Tibial nerve (tissue), 4 donors: Measurements from ENCODE around the gene MIPEP. TPM values are rescaled to one million over a fixed set of nuclear protein-coding genes. Genes with fewer than 3 reads are reported as not detected.

Experiments
- DNase-seq, 2 donors: peaks; one replicate each; pipeline ENCODE4 v3.0.0-alpha.2; 2019; ENCODE audit warnings: low spot score in 2 of 2
- H3K27ac ChIP-seq, 4 donors: fragments of 200-600 bp; sonication (generic) in 3 of 4; one replicate each; pipeline ENCODE4 v1.5.1; 2017 to 2019; ENCODE audit warnings: mild to moderate bottlenecking in 1 of 4
- H3K27me3 ChIP-seq, 2 donors: fragments of 200-600 bp; sonication (generic) in 1 of 2; one replicate each; pipeline versions ENCODE4 v1.5.1 to v1.6.0; 2017 to 2019
- H3K36me3 ChIP-seq, 3 donors: fragments of 200-600 bp; sonication (generic); one replicate each; pipeline ENCODE4 v1.5.1; 2018 to 2019
- H3K4me1 ChIP-seq, 4 donors: fragments of 200-600 bp; sonication (generic) in 3 of 4; one replicate each; pipeline ENCODE4 v1.5.1; 2017 to 2019
- H3K4me3 ChIP-seq, 4 donors: fragments of 200-600 bp; sonication (generic) in 3 of 4; one replicate each; pipeline ENCODE4 v1.5.1; 2017 to 2019; ENCODE audit warnings: mild to moderate bottlenecking in 1 of 4, moderate library complexity in 1 of 4
- H3K9me3 ChIP-seq, 4 donors: fragments of 200-600 bp; sonication (generic) in 3 of 4; one replicate each; pipeline ENCODE4 v1.5.1; 2017 to 2019
- CTCF ChIP-seq, 5 experiments: fragments of 200-600 bp in 3 of 5; fragments of 450-650 bp in 2 of 5; sonication (generic) in 3 of 5; IDR thresholded peaks; one replicate each; pipeline ENCODE4 v1.5.1; 2016 to 2019; ENCODE audit warnings: antibody characterized with exemption in 5 of 5, mild to moderate bottlenecking in 3 of 5, moderate library complexity in 2 of 5
- EP300 ChIP-seq, 2 donors: sonication (generic); formaldehyde crosslinking; IDR thresholded peaks; one replicate each; pipeline ENCODE4 v1.6.1; 2017; ENCODE audit warnings: antibody characterized with exemption in 2 of 2, mild to moderate bottlenecking in 1 of 2
- POLR2A ChIP-seq, 2 donors: fragments of 450-650 bp; IDR thresholded peaks; one replicate each; pipeline ENCODE4 v1.6.1; 2017; ENCODE audit warnings: antibody characterized with exemption in 2 of 2, mild to moderate bottlenecking in 2 of 2, moderate library complexity in 2 of 2
- WGBS, 2 donors: methylation state at CpG; one replicate each; pipeline ENCODE4 v1.1.5; 2018; 5-methylcytosine and 5-hydroxymethylcytosine counted together
- total RNA-seq, 4 donors: library from RNA; depleted of rRNA; stranded (reverse); fragments of >200 nt; gene quantifications; one replicate each; pipeline ENCODE4 v1.1.0, GENCODE V29; 2016

The MIPEP gene
- total RNA-seq, 4 donors from 2014 or later, result 8.4 to 25.8 (median 16.4) TPM

- DNase-seq, result no peak
- H3K27me3 ChIP-seq, result no peaks in the 10 kb centered on the region
- H3K27ac ChIP-seq, result no peak overlapping the region
- H3K4me3 ChIP-seq, result no peak overlapping the region
- no peaks in the 10 kb centered on the region for H3K9me3 ChIP-seq
- H3K4me1 ChIP-seq, result no peaks in the 10 kb centered on the region
- WGBS, 2 donors, result 66 to 75% methylated on average over 3 of the region's 3 CpGs
- no peak for TF ChIP-seq EP300 (IDR thresholded peaks at IDR 0.05)
- TF ChIP-seq POLR2A (IDR thresholded peaks at IDR 0.05), result no peak
- TF ChIP-seq CTCF (IDR thresholded peaks at IDR 0.05), result no peak
- peaks cover 0 to 2% (median 0%) of the 10 kb centered on the region in 3 donors for H3K36me3 ChIP-seq
Measured at GRCh38 chr13:23811366-23812062, 77.7 kb downstream of the MIPEP start.

GRCh38 chr13:23810685-23811240, 78.4 kb downstream of the MIPEP start:
- WGBS, 2 donors, result 65 to 66% methylated on average over 7 of the region's 7 CpGs
- no peak overlapping the region for H3K27ac ChIP-seq

GRCh38 chr13:23808803-23809202, 80.4 kb downstream of the MIPEP start:
- TF ChIP-seq POLR2A (IDR thresholded peaks at IDR 0.05), result no peak
- no peak for TF ChIP-seq CTCF (IDR thresholded peaks at IDR 0.05)
- TF ChIP-seq EP300 (IDR thresholded peaks at IDR 0.05), result no peak
- H3K9me3 ChIP-seq, result no peaks in the 10 kb centered on the region
- peaks cover 0 to 27% (median 0%) of the 10 kb centered on the region in 3 donors for H3K36me3 ChIP-seq
- H3K27ac ChIP-seq, result no peak overlapping the region
- no peaks in the 10 kb centered on the region for H3K27me3 ChIP-seq
- no peak overlapping the region for H3K4me3 ChIP-seq
- H3K4me1 ChIP-seq, result no peaks in the 10 kb centered on the region
- WGBS, 2 donors, result 95 to 100% methylated on average over 1 of the region's 1 CpG
- no peak for DNase-seq

More at GRCh38 chr13:23810685-23811240, 78.4 kb downstream of the MIPEP start:
- H3K4me3 ChIP-seq, result no peak overlapping the region
- DNase-seq, result no peak
- TF ChIP-seq CTCF (IDR thresholded peaks at IDR 0.05), result no peak
- TF ChIP-seq POLR2A (IDR thresholded peaks at IDR 0.05), result no peak
- TF ChIP-seq EP300 (IDR thresholded peaks at IDR 0.05), result no peak
- no peaks in the 10 kb centered on the region for H3K9me3 ChIP-seq
- H3K36me3 ChIP-seq, result peaks cover 0 to 10% (median 0%) of the 10 kb centered on the region in 3 donors
- no peaks in the 10 kb centered on the region for H3K27me3 ChIP-seq
- H3K4me1 ChIP-seq, result no peaks in the 10 kb centered on the region

GRCh38 chr13:23806874-23807526, 82.2 kb downstream of the MIPEP start:
- Histone ChIP-seq H3K36me3 (peaks cover 0 to 44% (median 0%) of the 10 kb centered on the region in 3 donors), H3K9me3 (no peaks in the 10 kb centered on the region), H3K4me1 (no peaks in the 10 kb centered on the region), H3K4me3 (no peak overlapping the region), H3K27ac (no peak overlapping the region), H3K27me3 (no peaks in the 10 kb centered on the region)
- TF ChIP-seq CTCF (IDR thresholded peaks at IDR 0.05) (no peak), EP300 (IDR thresholded peaks at IDR 0.05) (no peak), POLR2A (IDR thresholded peaks at IDR 0.05) (no peak)
- 59 to 63% methylated on average over 4 of the region's 4 CpGs for WGBS, 2 donors
- DNase-seq, result no peak

GRCh38 chr13:23805821-23806220, 83.4 kb downstream of the MIPEP start:
- no peaks in the 10 kb centered on the region for H3K4me1 ChIP-seq
- WGBS, 2 donors, result 88 to 91% methylated on average over 1 of the region's 1 CpG
- H3K27ac ChIP-seq, result no peak overlapping the region
- DNase-seq, result no peak
- peaks cover 0 to 54% (median 0%) of the 10 kb centered on the region in 3 donors for H3K36me3 ChIP-seq
- H3K27me3 ChIP-seq, result no peaks in the 10 kb centered on the region
- no peak overlapping the region for H3K4me3 ChIP-seq
- no peaks in the 10 kb centered on the region for H3K9me3 ChIP-seq
- no peak for TF ChIP-seq POLR2A (IDR thresholded peaks at IDR 0.05)
- TF ChIP-seq EP300 (IDR thresholded peaks at IDR 0.05), result no peak
- TF ChIP-seq CTCF (IDR thresholded peaks at IDR 0.05), result no peak
